GM18517 (cell line): ENCODE data around the gene PARP2.
"Not testable (repeated sequence)": the region's sequence is repeated elsewhere in the genome, so short reads cannot be mapped to it uniquely, and the experiment has no call there.

Experiments used
- ATAC-seq: cut with Tn5 transposase; IDR thresholded peaks from one replicate; pipeline ENCODE4 v1.9.1; 2021; ENCODE audit warnings: mild to moderate bottlenecking, moderate library complexity; ENCODE audit not compliant: unreplicated experiment

The PARP2 gene

GRCh38 chr14:20343092-20343861 lies at the start of gene PARP2:
Gene PARP2 (plus strand): TSS chr14:20343635. CDS start chr14:20343642, 7 bp downstream.
- ATAC-seq, result peak; percentile 91

- ATAC-seq, result no peak
These were observed 48.8 kb upstream of the PARP2 start for GRCh38 chr14:20294636-20295035.

- peak; percentile 72 for ATAC-seq
These were observed 48.4 kb upstream of the PARP2 start for GRCh38 chr14:20295067-20295466.

- ATAC-seq, result no peak
These were observed 41.2 kb upstream of the PARP2 start for GRCh38 chr14:20302042-20302755.

- ATAC-seq, result peak; percentile 93
These were observed 38.0 kb upstream of the PARP2 start, which contains the start of gene TTC5 for GRCh38 chr14:20305265-20306078. Gene TTC5 (minus strand): TSS chr14:20305951. CDS start chr14:20305937, 14 bp downstream.

GRCh38 chr14:20306079-20306423 lies 37.4 kb upstream of the PARP2 start:
- peak; percentile 16 for ATAC-seq

- no peak for ATAC-seq
These were observed 29.4 kb upstream of the PARP2 start for GRCh38 chr14:20314026-20314425.

- ATAC-seq, result no peak
These were observed 25.7 kb upstream of the PARP2 start for GRCh38 chr14:20317720-20318119.

- peak; percentile 56 for ATAC-seq
These were observed 16.2 kb upstream of the PARP2 start for GRCh38 chr14:20327005-20327869.

GRCh38 chr14:20328705-20329104 lies 14.7 kb upstream of the PARP2 start:
- no peak for ATAC-seq

- no peak for ATAC-seq
These were observed 14.1 kb upstream of the PARP2 start for GRCh38 chr14:20329355-20329754.

GRCh38 chr14:20331053-20331613 lies 12.3 kb upstream of the PARP2 start:
- ATAC-seq, result no peak

- ATAC-seq, result no peak
These were observed 11.0 kb upstream of the PARP2 start for GRCh38 chr14:20332431-20332787.

- peak; percentile 97 for ATAC-seq
These were observed 10.5 kb upstream of the PARP2 start, which contains the start of gene CCNB1IP1 for GRCh38 chr14:20332788-20333493. Gene CCNB1IP1 (minus strand): TSS chr14:20333279. CDS start chr14:20316523, 16,756 bp downstream.

- ATAC-seq, result no peak
These were observed 10.0 kb upstream of the PARP2 start for GRCh38 chr14:20333494-20333841.

GRCh38 chr14:20334017-20334416 lies 9.4 kb upstream of the PARP2 start:
- ATAC-seq, result no peak

GRCh38 chr14:20341032-20341431 lies 2.4 kb upstream of the PARP2 start:
- ATAC-seq, result not testable (repeated sequence)

- ATAC-seq, result no peak
These were observed 1.8 kb upstream of the PARP2 start for GRCh38 chr14:20341646-20342045.

- no peak for ATAC-seq
These were observed 406 bp downstream of the PARP2 start for GRCh38 chr14:20343862-20344220.

GRCh38 chr14:20345366-20345765 lies 1.9 kb downstream of the PARP2 start:
- ATAC-seq, result no peak
